CD4-positive, alpha-beta T cell treated with Interleukin-10 for 1 hour (primary cell): ENCODE data around the gene MBOAT7.
"Not testable (repeated sequence)": the region's sequence is repeated elsewhere in the genome, so short reads cannot be mapped to it uniquely, and the experiment has no call there.

Experiments used
- DNase-seq: peaks from one replicate; pipeline ENCODE4 v3.0.0-alpha.2; 2020

Gene MBOAT7

DNA sequence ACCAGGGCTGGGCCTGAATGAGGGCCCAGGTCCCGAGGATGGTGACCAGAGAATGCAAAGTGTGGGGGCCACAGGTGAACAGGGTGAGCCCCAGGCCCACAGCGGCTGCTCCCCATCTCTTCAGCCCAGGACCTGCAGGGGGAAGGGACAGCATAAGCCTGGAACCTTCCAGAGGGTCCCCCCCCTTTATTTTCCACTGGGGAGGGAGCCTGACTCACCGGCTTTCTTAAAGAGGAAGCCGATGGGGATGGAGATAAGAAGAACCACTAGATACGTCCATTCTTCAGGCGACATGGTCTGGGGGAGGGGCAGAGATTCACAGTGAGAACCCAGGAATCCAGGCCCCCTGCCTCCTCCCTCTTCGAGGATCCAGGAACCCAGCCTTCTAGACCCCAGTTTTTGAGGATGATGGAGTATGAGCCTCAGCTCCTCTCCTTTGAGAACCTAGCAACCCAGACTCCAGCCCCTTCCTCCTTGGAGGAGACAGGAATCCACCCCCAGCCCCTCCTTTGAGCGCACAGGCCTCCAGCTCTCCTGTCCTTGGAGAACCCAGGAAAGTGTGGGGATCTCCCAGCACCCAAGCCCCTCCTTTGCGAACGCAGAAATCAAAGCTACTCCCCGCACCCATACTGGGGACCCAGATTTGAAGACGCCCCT lies 1.0 kb downstream of the MBOAT7 start:
- DNase-seq: peak; percentile 65

DNA sequence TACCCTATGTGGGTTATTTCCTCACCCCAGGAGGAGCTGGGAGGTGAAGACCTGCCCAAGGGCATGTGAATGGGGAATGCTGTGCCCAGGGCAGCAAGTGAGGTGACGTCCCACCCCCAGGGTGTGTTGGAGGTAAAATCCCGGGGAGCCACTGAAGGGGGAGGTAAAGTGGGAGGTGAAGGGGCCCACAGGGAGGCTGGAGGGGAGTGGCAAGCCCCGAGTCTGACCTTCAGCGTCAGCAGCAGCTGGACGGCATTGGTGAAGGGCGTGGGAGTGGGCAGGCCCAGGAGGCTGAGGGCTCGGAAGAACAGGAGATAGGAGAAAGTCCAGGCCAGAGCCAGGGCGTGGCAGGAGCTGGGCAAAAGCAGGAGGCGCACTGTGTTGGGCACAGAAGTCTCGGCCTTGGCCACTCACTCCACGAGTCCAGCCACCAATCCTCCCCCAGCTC lies 2.4 kb downstream of the MBOAT7 start:
- DNase-seq: no peak

DNA sequence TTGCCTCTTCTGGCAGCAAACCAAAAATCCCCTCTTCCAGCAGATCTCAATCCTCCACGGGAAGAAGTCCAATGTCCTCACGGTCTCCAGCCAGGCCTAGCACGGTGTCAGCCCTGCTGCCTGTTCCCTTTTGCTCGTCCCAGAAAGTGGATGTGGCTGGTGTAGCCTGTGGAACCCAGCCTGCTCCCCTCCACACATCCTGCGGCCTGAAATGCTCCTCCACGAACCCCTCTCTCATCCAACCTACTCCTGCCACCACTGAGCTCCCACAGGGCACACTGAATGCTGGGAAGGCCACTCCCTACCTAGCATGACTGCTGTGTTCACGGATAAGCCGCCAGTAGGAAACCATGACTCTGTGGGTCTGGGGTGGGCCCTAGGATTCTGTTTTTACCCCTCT lies 3.0 kb downstream of the MBOAT7 start:
- DNase-seq: no peak

DNA sequence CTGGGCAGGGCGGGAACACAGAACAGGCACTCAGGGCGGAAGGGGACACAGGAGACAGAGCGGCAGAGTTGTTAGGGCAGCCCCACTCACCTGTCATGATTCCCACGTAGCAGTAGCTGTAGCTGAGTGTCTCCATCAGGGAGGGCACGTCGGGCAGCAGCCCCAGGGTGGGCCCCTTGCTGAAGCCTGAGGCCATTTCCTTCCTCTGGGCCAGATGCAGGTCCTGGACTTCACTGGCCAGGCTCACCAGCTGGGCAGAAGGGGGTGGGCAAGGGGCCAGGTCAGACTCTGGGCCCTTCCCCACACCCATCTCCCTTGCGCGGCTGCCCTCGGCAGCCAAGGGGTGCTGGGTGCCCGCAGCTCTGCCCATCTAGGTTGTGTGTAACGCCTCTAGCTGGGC lies 5.9 kb downstream of the MBOAT7 start:
- no peak for DNase-seq

DNA sequence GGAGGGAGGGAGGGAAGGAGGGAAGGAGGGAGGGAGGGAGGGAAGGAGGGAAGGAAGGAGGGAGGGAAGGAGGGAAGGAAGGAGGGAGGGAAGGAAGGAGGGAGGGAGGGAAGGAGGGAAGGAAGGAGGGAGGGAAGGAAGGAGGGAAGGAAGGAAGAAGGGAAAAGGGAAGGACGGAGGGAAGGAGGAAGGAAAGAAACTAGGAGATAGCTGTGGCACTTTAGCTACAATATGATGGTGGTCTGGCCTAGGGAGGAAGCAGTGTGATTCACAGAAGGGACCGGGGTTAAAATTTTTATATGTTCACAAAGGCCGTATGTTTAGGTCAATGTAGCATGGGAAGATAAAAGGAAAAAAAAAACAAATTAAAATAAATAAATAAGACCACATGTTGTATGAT lies 7.5 kb downstream of the MBOAT7 start:
- DNase-seq: not testable (repeated sequence)

DNA sequence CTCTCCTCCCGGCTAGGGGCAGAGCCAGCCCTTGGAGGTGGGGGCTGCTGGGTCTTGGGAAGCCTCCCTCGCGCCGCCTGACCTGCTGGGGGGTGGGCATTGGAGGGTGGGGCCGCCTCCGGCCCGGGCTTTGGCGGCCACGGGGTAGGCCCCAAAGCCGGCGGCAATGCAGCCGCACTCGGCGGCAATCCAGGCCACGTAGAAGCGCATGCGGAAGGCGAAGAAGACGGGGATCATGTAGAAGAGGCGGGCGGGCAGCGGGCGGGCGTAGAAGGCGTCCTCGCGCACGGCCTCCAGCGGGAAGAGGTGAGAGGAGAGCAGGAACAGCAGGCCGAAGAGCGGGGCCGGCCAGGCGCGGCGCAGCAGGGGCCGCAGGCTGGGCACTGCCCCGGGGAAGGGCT lies 8.7 kb downstream of the MBOAT7 start:
- no peak for DNase-seq

DNA sequence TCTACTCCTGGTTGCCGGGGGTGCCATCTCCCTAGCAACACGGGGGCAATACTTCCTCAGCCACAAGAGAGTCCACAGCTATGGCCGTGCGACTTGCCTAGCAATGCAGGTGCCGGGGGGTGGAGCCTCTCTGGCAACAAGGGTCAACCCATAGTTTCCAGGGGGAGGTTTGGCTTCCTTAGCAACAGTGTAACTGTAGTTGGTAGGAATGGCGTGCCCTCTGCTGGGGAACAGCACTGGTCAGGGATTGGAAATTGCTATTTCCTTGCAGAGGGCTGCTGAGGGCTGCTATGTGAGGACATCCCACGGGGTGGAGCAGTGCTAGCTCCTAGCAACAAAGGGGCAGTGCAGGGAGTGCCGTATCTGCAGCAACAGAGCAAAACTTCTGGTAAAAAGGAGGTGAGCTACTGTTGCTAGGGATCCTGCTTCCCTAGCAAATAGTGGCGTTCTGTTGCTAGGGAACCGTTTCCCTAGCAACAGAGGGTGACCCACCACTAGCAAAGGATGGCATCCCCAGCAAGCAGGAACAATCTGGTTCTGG lies 9.4 kb downstream of the MBOAT7 start:
- no peak for DNase-seq

DNA sequence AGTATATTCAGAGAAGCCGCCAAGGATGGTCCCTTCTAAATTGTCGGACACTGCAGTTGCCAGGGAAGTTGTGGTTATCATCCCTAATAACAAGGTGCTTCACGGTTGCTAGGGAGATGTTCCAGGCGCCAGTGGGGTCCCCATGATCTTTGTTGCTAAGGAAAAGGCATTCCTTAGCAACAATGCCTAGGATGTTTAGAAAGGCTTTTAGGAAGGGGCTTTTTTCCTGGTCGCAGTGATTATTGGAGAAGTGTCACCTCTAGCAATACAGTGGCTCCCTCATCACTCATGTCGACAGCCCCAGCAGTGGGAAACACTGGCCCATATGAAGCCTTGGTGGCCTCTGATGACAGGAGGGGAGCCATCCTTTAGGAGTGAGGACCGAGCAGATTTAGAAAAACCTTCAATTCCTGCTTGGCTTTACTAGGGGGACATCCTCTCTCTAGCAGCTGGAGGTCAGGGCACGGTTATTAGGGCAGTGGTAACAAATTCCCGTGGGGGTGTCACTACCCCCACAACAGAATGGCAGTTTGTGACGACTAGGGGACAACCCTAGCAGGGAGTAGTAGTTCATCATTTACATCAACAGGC lies 10.0 kb downstream of the MBOAT7 start:
- DNase-seq: no peak

DNA sequence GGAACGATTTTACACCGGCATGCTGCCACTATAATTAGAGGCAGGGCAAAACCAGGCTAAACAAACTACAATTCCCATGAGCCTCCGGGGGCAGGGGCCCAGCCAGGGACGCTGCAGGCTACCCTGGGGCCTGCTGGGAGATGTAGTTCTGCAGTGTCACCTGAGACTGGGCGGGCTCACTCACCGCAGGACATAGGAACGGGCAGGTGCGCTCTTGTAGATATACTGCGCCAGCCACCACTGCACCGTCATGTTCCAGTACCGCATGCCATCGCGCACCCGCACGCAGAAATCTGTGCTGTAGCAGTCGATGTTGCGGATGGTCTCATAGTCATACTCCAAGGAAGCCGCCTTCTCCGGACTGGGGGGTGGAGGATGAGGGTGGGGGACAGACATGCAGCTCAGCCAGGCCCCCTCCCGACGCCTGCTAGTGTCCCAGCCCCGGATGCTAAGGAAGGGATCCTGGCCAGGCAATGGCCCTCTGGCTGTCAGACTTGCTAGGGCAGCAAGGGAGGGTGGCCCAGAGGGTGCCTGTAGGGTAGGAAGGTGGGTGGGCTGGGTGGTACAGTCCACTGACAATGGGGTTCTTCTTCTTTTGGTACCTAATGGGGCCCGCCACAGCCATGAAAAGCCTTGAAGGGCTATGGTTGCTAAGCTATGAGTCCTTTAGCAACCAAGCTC lies 10.7 kb downstream of the MBOAT7 start:
- DNase-seq: peak; percentile 56

DNA sequence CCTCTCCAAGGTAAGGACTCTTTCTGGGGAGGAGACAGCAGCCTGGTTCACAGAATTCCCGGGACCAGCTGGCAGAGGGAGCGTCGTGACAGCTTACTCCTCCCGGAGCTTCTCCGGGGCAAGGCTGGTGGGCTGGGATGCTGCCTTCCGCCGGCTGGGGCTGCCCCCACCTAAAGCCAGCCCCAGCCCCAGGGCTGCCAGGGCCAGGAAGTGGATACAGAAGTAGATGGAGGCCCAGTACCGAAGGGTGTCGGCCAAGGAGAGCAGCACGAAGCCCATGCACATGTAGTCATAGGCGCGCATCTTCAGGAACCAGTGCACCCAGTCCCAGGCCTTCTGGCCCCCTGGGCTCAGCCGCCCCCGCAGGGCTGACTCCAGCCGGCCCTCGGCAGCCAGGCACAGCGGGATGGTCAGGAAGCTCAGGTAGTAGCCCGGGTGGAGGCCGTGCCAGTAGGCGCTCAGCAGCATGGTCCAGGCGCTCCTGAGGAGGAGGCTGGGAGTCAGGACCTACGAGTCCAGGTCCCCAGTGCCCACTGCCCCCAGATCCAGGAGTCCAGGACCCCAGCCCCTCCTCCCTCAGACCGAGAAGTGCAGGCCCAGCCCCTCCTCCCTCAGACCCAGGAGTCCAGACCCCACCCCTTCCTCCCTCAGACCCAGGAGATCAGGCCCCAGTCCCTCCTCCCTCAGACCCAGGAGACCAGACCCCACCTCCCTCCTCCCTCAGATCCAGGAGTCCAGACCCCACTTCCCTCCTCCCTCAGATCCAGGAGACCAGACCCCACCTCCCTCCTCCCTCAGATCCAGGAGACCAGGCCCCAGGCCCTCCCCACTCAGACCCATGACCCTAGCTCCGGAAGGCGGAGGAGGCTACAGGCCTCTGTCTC lies 15.2 kb downstream of the MBOAT7 start:
- no peak for DNase-seq

DNA sequence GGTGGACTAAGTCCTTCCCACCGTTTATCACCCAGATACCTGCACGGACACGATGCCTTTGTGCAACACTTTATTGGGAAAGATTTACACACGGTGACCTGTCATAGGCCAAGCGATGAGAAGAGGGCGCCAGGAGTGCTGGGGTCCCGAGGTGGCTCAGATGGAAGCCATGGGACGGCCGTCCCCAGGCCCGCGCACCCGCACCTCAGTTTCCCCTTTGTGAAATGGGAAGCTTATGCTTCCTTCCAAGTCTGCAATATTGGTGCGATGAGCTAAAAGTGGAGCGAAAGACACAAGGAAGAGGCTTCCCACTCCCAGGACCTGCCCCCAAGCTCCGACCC lies 16.1 kb downstream of the MBOAT7 start:
- no peak for DNase-seq

DNA sequence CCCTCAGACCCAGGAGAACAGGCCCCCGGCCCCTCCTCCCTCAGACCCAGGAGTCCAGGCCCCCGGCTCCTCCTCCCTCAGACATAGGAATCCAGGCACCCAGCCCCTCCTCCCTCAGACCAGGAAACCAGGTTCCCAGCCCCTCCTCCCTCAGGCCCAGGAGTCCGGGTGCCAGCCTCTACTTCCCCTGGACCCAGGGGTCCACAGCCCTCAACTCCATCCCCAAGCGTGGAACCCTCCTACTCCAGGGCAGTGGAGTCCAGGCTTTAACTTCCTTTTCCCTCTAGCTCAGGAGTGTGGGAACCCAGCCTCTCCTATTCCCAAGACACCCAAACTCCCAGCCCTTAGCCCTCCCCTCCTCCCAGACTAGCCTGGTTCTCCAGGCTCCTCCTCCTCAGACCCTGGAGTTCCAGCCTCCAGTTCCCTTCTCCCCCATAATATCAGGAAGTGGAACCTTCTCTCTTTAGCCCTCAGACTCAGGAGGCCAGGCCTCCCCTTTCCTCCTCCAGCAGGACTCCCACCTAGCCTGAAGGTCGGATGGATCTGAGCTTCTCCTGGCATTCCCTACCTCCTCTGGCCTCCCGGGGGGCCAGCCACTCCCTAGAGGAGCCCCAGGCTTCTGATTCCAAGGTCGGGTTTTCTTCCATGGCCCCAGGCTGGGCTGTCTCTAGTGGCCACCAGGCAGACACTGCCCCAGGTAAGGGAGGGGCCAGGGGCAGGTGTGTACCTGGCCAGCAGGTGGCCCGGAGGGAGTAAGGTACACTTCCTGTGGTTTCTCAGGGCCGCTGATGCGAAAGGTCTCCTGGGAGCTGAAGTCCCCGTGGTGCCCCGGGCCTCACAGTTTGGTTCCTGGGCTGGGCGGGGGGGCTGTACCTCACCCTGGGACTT lies 16.7 kb downstream of the MBOAT7 start, which contains the start of gene TMC4:
TSS of gene TMC4 (minus strand) at position 690 of the 888 bp plus-strand sequence. CDS start at position 647, 43 bp downstream.
- peak; percentile 20 for DNase-seq

DNA sequence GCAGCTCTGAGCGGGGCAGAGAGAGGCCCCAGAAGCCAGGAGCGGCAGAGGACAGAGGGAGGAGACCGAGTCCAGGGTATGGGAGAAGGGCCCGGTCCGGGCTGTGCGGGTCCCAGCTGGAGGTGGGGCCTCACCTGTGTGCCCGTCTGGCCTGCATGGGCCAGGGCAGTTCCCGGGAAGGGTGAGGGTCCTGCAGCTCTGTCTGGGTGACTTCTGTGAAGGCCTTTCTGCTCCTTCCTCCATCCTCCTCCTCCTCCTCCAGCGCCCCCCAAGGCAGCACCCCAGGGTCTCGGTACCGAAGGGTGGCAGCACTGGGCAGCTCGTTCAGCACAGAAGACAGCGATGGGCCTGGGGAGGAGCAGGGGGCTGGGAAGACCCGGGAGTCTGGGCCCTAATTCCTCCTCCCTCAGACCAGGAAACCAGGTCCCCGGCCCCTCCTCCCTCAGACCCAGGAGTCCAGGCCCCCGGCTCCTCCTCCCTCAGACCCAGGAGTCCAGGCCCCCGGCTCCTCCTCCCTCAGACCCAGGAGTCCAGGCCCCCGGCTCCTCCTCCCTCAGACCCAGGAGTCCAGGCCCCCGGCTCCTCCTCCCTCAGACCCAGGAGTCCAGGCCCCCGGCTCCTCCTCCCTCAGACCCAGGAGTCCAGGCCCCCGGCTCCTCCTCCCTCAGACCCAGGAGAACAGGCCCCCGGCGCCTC lies 17.5 kb downstream of the MBOAT7 start:
- not testable (repeated sequence) for DNase-seq

DNA sequence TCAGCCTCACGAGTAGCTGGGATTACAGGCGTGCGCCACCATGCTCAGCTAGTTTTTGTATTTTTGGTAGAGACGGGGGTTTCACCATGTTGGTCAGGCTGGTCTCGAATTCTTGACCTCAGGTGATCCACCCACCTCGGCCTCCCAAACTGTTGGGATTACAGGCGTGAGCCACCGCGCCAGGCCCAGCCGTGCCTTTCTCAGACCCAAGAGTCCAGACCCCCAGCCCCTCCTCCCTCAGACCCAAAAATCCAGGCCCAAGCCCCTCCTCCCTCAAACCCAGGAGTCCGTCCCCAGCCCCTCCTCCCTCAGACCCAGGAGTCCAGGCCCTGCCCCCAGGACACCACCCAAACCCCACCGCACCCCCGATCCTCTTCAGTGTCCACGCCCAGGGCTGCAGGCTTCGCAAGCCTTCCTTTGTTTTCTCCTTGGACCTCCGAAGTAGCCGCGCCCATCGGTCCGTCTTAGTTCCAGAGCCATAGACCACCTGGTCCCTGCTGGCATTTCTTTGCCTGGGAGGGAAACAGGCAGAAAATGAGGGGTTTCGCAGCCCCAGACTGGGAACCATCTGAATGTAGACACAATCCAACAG lies 20.1 kb downstream of the MBOAT7 start:
- DNase-seq: no peak

DNA sequence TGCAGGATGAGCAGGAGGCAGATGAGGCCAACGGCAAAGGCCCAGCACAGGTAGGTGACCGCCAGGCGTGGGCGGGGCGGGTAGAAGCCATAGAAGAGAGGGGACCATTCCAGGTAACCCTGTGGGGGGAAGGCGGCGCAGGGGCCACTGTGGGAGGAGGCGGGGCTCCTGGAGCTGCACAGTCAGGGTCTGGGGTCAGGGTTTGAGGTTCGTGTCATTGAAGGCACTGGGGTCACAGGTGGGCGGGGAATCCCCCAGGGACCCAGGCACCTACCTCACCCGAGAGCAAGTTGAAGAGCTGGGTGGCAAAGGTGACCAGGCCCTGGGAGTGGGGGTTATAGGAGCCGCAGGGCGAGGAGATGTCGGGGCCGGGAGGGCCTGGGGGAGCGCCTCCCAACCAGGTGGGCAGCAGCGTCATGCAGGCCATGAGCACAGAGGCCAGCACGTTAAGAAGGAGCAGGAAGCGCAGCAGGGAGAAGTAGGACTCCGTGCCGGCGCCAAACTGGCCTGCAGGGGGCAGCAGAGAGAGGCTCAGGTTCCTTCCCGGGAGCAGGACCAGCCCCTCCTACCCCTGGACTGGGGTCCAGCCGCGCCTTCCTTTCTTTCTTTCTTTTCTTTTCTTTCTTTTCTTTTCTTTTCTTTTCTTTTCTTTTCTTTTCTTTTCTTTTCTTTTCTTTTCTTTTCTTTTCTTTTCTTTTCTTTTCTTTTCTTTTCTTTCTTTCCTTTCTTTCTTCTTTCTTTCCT lies 21.0 kb downstream of the MBOAT7 start:
- peak; percentile 88 for DNase-seq

DNA sequence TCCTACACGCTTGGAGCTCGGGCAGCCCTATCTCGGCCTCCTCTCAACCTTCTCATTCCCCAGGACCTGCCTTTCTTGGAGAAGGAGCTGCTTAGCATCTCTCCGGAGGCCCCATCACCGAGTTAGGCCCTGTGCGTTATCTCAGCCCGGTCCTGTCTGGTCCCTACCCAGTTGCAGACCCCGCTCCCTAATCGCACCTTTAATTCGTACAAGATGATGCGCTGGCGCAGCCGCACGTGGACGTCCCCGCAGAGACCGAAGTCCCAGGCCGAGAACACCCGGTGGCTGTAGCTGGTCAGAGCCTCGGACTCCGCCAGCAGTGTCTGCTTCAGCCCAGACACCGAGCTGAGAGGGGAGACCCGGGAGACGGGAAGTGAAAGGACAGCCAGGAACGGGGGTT lies 24.2 kb downstream of the MBOAT7 start:
- no peak for DNase-seq

DNA sequence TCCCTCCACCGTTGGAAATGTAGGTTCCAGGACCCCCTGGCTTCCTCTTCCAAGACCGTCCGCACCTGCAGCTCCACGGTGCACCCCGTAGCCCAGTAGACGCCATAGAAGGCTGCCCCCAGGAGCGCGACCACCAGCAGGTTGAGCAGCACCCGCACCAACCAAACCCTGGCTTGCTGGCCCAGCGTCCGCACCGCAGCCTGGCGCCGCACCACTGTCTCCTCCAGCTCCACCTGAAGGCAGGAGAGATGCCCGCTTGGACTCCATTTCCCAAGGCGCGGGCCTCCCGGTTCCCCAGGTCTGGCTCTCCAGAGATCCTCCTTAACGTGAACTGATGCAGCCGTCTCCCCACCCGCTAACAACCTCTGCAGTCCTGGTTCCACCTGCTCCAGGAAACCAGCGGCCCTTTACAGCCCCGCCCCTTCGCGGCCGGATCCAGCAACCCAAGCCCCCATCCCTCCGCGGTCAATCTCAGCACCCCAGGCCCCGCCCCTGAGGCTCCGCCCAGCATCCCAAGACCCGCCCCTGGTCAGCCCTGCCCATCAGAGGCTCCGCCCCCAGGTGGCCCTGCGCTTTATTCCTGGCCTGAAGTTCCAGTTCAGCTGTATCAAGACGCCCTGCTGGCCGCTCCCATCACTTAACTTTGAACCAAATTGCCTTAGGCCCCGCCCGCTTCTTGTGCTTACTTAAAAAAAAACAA lies 24.9 kb downstream of the MBOAT7 start:
- DNase-seq: peak; percentile 80

DNA sequence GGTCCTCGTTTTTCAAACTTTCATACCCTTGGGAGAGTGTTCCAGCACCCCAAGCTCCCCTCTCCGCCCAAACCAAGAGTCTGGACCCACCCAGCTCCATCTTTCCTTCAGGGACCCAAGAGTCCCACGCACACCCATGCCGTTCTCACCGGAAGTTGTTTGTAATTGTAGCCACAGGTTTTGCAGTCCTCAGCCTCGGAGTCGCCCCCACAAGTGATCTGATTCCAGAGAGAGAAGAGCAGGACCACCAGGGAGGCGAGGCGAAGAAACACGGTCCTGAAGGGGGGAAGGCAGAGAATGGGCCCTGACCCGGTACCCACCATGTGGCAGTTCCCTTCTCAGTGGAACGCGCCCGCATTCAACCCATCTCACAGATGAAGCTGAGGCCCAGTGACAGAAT lies 26.5 kb downstream of the MBOAT7 start:
- no peak for DNase-seq

DNA sequence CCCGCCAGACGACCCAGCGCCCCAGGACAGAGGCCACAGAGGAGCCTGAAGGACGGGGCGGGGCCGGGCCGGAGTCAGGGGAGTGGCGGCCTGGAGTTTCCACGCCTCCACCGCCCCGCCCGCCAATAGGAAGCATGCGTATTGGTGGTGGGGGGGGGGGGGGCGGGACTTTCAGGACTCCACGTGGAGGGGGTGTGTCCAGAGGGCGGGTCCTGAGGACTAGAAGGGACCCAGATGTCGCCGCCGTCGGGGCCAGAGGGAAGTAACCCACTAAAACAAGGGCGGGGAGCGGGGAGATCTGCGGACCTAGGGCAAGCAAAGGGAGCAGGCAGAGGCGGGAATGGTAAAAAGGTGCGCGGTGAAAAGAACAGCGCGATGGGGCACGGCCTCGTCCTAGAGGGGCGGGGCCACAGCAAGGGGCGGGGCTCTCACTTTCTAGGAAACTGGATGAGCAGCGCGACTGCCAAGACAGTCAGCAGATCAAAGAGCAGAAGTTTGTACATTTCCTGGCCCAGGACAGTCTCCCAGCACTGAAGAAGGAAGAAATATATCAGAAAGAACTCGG lies 27.1 kb downstream of the MBOAT7 start:
- DNase-seq: peak; percentile 82
